HUES6 (cell line): ENCODE data around the gene EXOC5.
"Not testable (repeated sequence)": the region's sequence is repeated elsewhere in the genome, so short reads cannot be mapped to it uniquely, and the experiment has no call there.

ENCODE experiments used
- H3K27ac ChIP-seq: 2 replicates; pipeline ENCODE4 v1.7.0; 2013; ENCODE audit warnings: low read depth, mild to moderate bottlenecking, low read length, inconsistent platforms
- H3K27me3 ChIP-seq: 2 replicates; pipeline ENCODE4 v1.6.1; 2013; ENCODE audit warnings: low read length; ENCODE audit not compliant: control insufficient read depth, insufficient read depth
- H3K36me3 ChIP-seq: 2 replicates; pipeline ENCODE4 v1.6.1; 2013; ENCODE audit warnings: low read length; ENCODE audit not compliant: control insufficient read depth, insufficient read depth
- H3K4me1 ChIP-seq: 2 replicates; pipeline ENCODE4 v1.6.1; 2013; ENCODE audit warnings: low read length; ENCODE audit not compliant: control insufficient read depth, insufficient read depth
- H3K4me3 ChIP-seq: 2 replicates; pipeline ENCODE4 v1.5.1; 2013; ENCODE audit warnings: low read depth, low read length
- H3K9ac ChIP-seq: one replicate; pipeline ENCODE4 v1.6.1; 2013; ENCODE audit warnings: mild to moderate bottlenecking, low read length
- H3K9me3 ChIP-seq: 2 replicates; pipeline ENCODE4 v1.6.1; 2013; ENCODE audit warnings: low read depth, low read length; ENCODE audit not compliant: control insufficient read depth, insufficient read depth

Gene EXOC5

DNA sequence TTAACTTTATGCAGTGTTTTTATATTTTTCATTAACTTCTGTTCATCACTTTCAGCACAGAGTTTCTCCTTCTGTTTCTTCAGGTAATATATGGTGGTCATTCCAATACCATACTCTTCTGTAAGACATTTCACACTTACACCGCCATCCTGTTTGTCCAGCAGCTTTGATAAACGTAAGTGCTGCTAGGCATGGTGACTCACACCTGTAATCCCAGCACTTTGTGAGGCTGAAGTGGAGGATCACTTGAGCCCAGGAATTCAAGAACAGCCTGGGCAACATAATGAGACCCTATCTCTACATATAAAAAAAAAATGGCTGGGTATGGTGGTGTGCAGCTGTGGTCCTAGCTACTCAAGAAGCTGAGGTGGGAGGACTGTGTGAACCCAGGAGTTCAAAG lies 55.8 kb downstream of the EXOC5 start:
- Histone ChIP-seq H3K27ac (no peak overlapping the region), H3K27me3 (no peaks in the 10 kb centered on the region), H3K9me3 (no peaks in the 10 kb centered on the region), H3K36me3 (peaks cover 62% of the 10 kb centered on the region), H3K9ac (no peak overlapping the region), H3K4me3 (no peak overlapping the region), H3K4me1 (no peaks in the 10 kb centered on the region)

- Histone ChIP-seq H3K4me3 (no peak overlapping the region), H3K9me3 (no peaks in the 10 kb centered on the region), H3K36me3 (peaks cover 46% of the 10 kb centered on the region)
These were observed 59.1 kb downstream of the EXOC5 start for GRCh38 chr14:57209561-57209960.

DNA sequence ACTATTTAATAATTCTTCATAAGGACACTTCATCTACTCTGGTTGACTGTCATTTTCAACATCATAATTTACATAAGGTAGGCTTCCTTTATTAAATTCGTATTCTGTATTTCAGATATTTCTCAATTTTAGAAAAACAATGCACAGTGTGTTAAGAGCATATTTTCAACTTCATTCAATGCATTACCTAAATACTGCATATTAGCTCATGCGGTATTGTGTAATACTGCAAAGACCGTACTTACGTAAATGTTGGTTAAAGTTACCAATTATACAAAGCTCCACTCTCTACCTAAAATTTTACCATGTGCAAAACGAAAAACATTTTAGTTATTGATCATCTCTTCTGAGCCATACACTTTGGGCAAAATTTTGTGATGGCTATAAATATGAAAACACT lies 62.8 kb downstream of the EXOC5 start:
- Histone ChIP-seq H3K27ac (no peak overlapping the region), H3K4me1 (no peaks in the 10 kb centered on the region), H3K4me3 (no peak overlapping the region), H3K9me3 (no peaks in the 10 kb centered on the region), H3K9ac (no peak overlapping the region), H3K36me3 (peaks cover 23% of the 10 kb centered on the region), H3K27me3 (no peaks in the 10 kb centered on the region)

More at GRCh38 chr14:57209561-57209960, 59.1 kb downstream of the EXOC5 start:
- Histone ChIP-seq H3K4me1 (no peaks in the 10 kb centered on the region), H3K27me3 (no peaks in the 10 kb centered on the region), H3K27ac (no peak overlapping the region), H3K9ac (no peak overlapping the region)

- not testable (repeated sequence) for H3K27ac ChIP-seq, H3K9ac ChIP-seq, H3K4me1 ChIP-seq, H3K9me3 ChIP-seq, H3K4me3 ChIP-seq, H3K27me3 ChIP-seq, H3K36me3 ChIP-seq
These were observed 66.0 kb downstream of the EXOC5 start for GRCh38 chr14:57202672-57203071.

- no peak overlapping the region for H3K9ac ChIP-seq
- H3K27me3 ChIP-seq: no peaks in the 10 kb centered on the region
- H3K4me3 ChIP-seq: no peak overlapping the region
- no peaks in the 10 kb centered on the region for H3K4me1 ChIP-seq
- H3K36me3 ChIP-seq: no peaks in the 10 kb centered on the region
- H3K27ac ChIP-seq: no peak overlapping the region
- no peaks in the 10 kb centered on the region for H3K9me3 ChIP-seq
These were observed 68.8 kb downstream of the EXOC5 start for GRCh38 chr14:57199921-57200320.

GRCh38 chr14:57189070-57189469 lies 79.6 kb downstream of the EXOC5 start:
- Histone ChIP-seq H3K9ac (no peak overlapping the region), H3K9me3 (no peaks in the 10 kb centered on the region), H3K36me3 (no peaks in the 10 kb centered on the region), H3K4me1 (no peaks in the 10 kb centered on the region), H3K4me3 (no peak overlapping the region), H3K27ac (no peak overlapping the region), H3K27me3 (no peaks in the 10 kb centered on the region)

GRCh38 chr14:57182760-57183503 lies 85.8 kb downstream of the EXOC5 start:
- H3K9me3 ChIP-seq: no peaks in the 10 kb centered on the region
- no peak overlapping the region for H3K9ac ChIP-seq
- H3K4me1 ChIP-seq: no peaks in the 10 kb centered on the region
- H3K4me3 ChIP-seq: no peak overlapping the region
- no peak overlapping the region for H3K27ac ChIP-seq
- no peaks in the 10 kb centered on the region for H3K27me3 ChIP-seq
- no peaks in the 10 kb centered on the region for H3K36me3 ChIP-seq

- Histone ChIP-seq H3K36me3 (no peaks in the 10 kb centered on the region), H3K27ac (no peak overlapping the region), H3K4me1 (no peaks in the 10 kb centered on the region), H3K27me3 (no peaks in the 10 kb centered on the region), H3K9ac (no peak overlapping the region), H3K4me3 (no peak overlapping the region), H3K9me3 (no peaks in the 10 kb centered on the region)
These were observed 89.4 kb downstream of the EXOC5 start for GRCh38 chr14:57179273-57179672.

DNA sequence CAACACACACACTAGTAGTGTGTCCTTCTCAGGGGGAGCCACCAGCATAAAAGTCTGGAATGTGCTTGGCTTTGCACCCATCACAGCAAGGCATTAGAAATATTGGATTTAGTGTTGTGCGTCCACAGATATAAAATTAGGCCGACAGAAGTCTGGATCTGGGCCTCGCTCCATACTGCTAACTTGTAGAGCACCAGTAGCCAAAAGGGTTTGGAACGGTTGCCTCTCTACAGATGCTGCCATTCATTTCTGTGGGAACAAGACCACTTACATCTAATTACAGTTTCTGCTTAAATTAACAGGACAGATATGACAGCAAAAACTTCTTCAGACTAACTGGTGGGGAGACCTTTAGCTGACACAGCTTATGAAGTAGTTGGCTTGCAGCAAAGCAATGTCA lies 94.2 kb downstream of the EXOC5 start:
- Histone ChIP-seq H3K9ac (no peak overlapping the region), H3K27ac (no peak overlapping the region), H3K4me1 (peaks cover 8% of the 10 kb centered on the region; the same call in 1 of the 2 replicates), H3K36me3 (no peaks in the 10 kb centered on the region), H3K27me3 (no peaks in the 10 kb centered on the region), H3K9me3 (no peaks in the 10 kb centered on the region), H3K4me3 (no peak overlapping the region)

GRCh38 chr14:57171903-57172302 lies 96.8 kb downstream of the EXOC5 start:
- Histone ChIP-seq H3K9me3 (no peaks in the 10 kb centered on the region), H3K9ac (no peak overlapping the region), H3K4me1 (peaks cover 9% of the 10 kb centered on the region; the same call in 1 of the 2 replicates), H3K36me3 (no peaks in the 10 kb centered on the region), H3K27ac (no peak overlapping the region), H3K4me3 (no peak overlapping the region), H3K27me3 (no peaks in the 10 kb centered on the region)

- no peak overlapping the region for H3K4me3 ChIP-seq
- no peaks in the 10 kb centered on the region for H3K9me3 ChIP-seq
- H3K36me3 ChIP-seq: no peaks in the 10 kb centered on the region
- H3K27me3 ChIP-seq: no peaks in the 10 kb centered on the region
- peaks cover 9% of the 10 kb centered on the region; the same call in 1 of the 2 replicates for H3K4me1 ChIP-seq
- H3K9ac ChIP-seq: no peak overlapping the region
- H3K27ac ChIP-seq: no peak overlapping the region
These were observed 97.3 kb downstream of the EXOC5 start for GRCh38 chr14:57171363-57171762.
